CD14-positive monocyte (primary cell): ENCODE measurements around the gene NRXN3. TPM values are rescaled to one million over a fixed set of nuclear protein-coding genes. Genes with fewer than 3 reads are reported as not detected.

Source experiments
- DNase-seq, 3 donors: peaks; one replicate each; pipeline ENCODE4 v3.0.0-alpha.2; 2011 to 2022
- H2AFZ ChIP-seq: 2 replicates; pipeline ENCODE4 v1.6.0; 2012; ENCODE audit warnings: mild to moderate bottlenecking, low read depth, low read length, inconsistent platforms; ENCODE audit not compliant: insufficient read depth, poor library complexity, severe bottlenecking
- H3K27ac ChIP-seq, 2 donors: 1 replicate in 1 of 2; 2 replicates in 1 of 2; pipeline ENCODE4 v1.5.1; 2012 to 2013; ENCODE audit warnings: low read length in 2 of 2, control low read depth in 1 of 2, inconsistent platforms in 1 of 2, low read depth in 1 of 2, mild to moderate bottlenecking in 1 of 2
- H3K27me3 ChIP-seq, 2 donors: one replicate each; pipeline versions ENCODE4 v1.6.0 to v1.6.1; 2011 to 2013; ENCODE audit warnings: low read length in 2 of 2; ENCODE audit not compliant: control insufficient read depth in 2 of 2, insufficient read depth in 2 of 2
- H3K36me3 ChIP-seq, 2 donors: replicated peaks in 1 of 2; 1 replicate in 1 of 2; 2 replicates in 1 of 2; pipeline versions ENCODE4 v1.5.1 to v1.6.1; 2012 to 2013; ENCODE audit warnings: low read length in 2 of 2, control low read depth in 1 of 2, inconsistent platforms in 1 of 2, mild to moderate bottlenecking in 1 of 2; ENCODE audit not compliant: insufficient read depth in 2 of 2, control insufficient read depth in 1 of 2
- H3K4me1 ChIP-seq, 2 donors: 1 replicate in 1 of 2; 2 replicates in 1 of 2; pipeline versions ENCODE4 v1.5.1 to v1.6.1; 2012 to 2013; ENCODE audit warnings: low read length in 2 of 2, control low read depth in 1 of 2, inconsistent platforms in 1 of 2, mild to moderate bottlenecking in 1 of 2, moderate library complexity in 1 of 2; ENCODE audit not compliant: insufficient read depth in 2 of 2, control insufficient read depth in 1 of 2
- H3K4me2 ChIP-seq: replicated peaks from 2 replicates; pipeline ENCODE3; 2012; ENCODE audit warnings: low read length, moderate library complexity, mild to moderate bottlenecking; ENCODE audit not compliant: poor library complexity, severe bottlenecking; ENCODE audit errors: extremely low read depth
- H3K4me3 ChIP-seq, 3 experiments: fragments of 200-600 bp in 1 of 3; sonication (generic) in 1 of 3; replicated peaks in 1 of 3; 1 replicate in 2 of 3; 2 replicates in 1 of 3; pipeline ENCODE4 v1.5.1; 2011 to 2013; ENCODE audit warnings: low read length in 3 of 3, mild to moderate bottlenecking in 3 of 3, control low read depth in 2 of 3, low read depth in 2 of 3, inconsistent platforms in 1 of 3, moderate library complexity in 1 of 3
- H3K79me2 ChIP-seq: 2 replicates; pipeline ENCODE4 v1.6.0; 2012; ENCODE audit warnings: mild to moderate bottlenecking, control low read depth, inconsistent platforms, low read length, moderate library complexity; ENCODE audit not compliant: insufficient read depth
- H3K9ac ChIP-seq: 2 replicates; pipeline ENCODE4 v1.6.0; 2017; ENCODE audit warnings: low read length, mild to moderate bottlenecking; ENCODE audit not compliant: insufficient read depth, poor library complexity, severe bottlenecking
- H3K9me3 ChIP-seq, 2 donors: replicated peaks in 1 of 2; 1 replicate in 1 of 2; 2 replicates in 1 of 2; pipeline versions ENCODE4 v1.5.1 to v1.6.1; 2012 to 2013; ENCODE audit warnings: low read length in 2 of 2, control low read depth in 1 of 2; ENCODE audit not compliant: control insufficient read depth in 1 of 2, insufficient read depth in 1 of 2
- H4K20me1 ChIP-seq: 2 replicates; pipeline ENCODE4 v1.6.0; 2012; ENCODE audit warnings: mild to moderate bottlenecking, low read length, control low read depth, moderate library complexity; ENCODE audit not compliant: insufficient read depth
- H3K27ac Mint-ChIP-seq, 7 donors: one replicate each; pipeline ENCODE4 v1.8.0; 2020; ENCODE audit warnings: mild to moderate bottlenecking in 7 of 7, mixed read lengths in 7 of 7, moderate library complexity in 6 of 7, inconsistent platforms in 2 of 7
- H3K27me3 Mint-ChIP-seq, 3 donors: one replicate each; pipeline ENCODE4 v1.8.0; 2021 to 2022; ENCODE audit warnings: low read depth in 3 of 3, mild to moderate bottlenecking in 3 of 3, mixed read lengths in 3 of 3, moderate library complexity in 3 of 3, inconsistent platforms in 1 of 3
- H3K36me3 Mint-ChIP-seq, 2 donors: one replicate each; pipeline ENCODE4 v1.8.0; 2020; ENCODE audit warnings: mixed read lengths in 2 of 2, inconsistent platforms in 1 of 2, mild to moderate bottlenecking in 1 of 2
- H3K4me1 Mint-ChIP-seq: one replicate; pipeline ENCODE4 v1.8.0; 2020; ENCODE audit warnings: mild to moderate bottlenecking, mixed read lengths
- H3K4me3 Mint-ChIP-seq, 2 donors: one replicate each; pipeline ENCODE4 v1.8.0; 2020; ENCODE audit warnings: mild to moderate bottlenecking in 2 of 2, mixed read lengths in 2 of 2, moderate library complexity in 1 of 2
- H3K9me3 Mint-ChIP-seq, 7 donors: one replicate each; pipeline ENCODE4 v1.8.0; 2020 to 2022; ENCODE audit warnings: mixed read lengths in 7 of 7, mild to moderate bottlenecking in 6 of 7, moderate library complexity in 6 of 7, inconsistent platforms in 2 of 7
- CTCF ChIP-seq: fragments of 200-600 bp; IDR thresholded peaks from one replicate; pipeline ENCODE4 v1.8.0; 2022; ENCODE audit warnings: antibody characterized with exemption, mild to moderate bottlenecking
- WGBS: methylation state at CpG from one replicate; pipeline ENCODE4 v1.1.5; 2013; ENCODE audit warnings: missing lambda C conversion rate; ENCODE audit not compliant: insufficient coverage; 5-methylcytosine and 5-hydroxymethylcytosine counted together
- intact Hi-C, 2 donors: fragments of 100-400 bp; cut with micrococcal nuclease; formaldehyde crosslinking; loops; one replicate each; pipeline versions ENCODE4 v1.15.0 to v1.15.1; 2023
- polyA plus RNA-seq, 3 donors: library from polyadenylated mRNA; depleted of rRNA in 1 of 3; unstranded in 2 of 3; stranded (reverse) in 1 of 3; fragments of 300-500 nt in 2 of 3; fragments of >200 nt in 1 of 3; fragmentation: Illumina TruSeq in 2 of 3; gene quantifications; 1 replicate in 2 of 3; 2 replicates in 1 of 3; pipeline ENCODE4 v1.2.3, GENCODE V29; 2012 to 2021

NRXN3 gene
- polyA plus RNA-seq, 3 donors = not detected

- H3K27ac Mint-ChIP-seq = no peak overlapping the region
- no peak for TF ChIP-seq CTCF
- intact Hi-C loops = no loop called here
- Histone ChIP-seq H3K27me3 (no peaks in the 10 kb centered on the region), H3K4me2 (no peak overlapping the region), H3K4me3 (no peak overlapping the region), H3K9ac (no peak overlapping the region), H3K79me2 (no peaks in the 10 kb centered on the region), H3K36me3 (no peaks in the 10 kb centered on the region), H3K9me3 (no peaks in the 10 kb centered on the region), H4K20me1 (no peaks in the 10 kb centered on the region), H3K4me1 (no peaks in the 10 kb centered on the region), H2AFZ (no peak overlapping the region), H3K27ac (no peak overlapping the region)
- no peaks in the 10 kb centered on the region for H3K36me3 Mint-ChIP-seq
- H3K4me3 Mint-ChIP-seq = no peak overlapping the region
- WGBS = 80% methylated on average over 1 of the region's 3 CpGs
- peaks cover 0 to 4% (median 2%) of the 10 kb centered on the region in 3 donors for H3K27me3 Mint-ChIP-seq
- H3K9me3 Mint-ChIP-seq = peaks cover 0 to 7% (median 2%) of the 10 kb centered on the region in 7 donors
- no peak for DNase-seq
- no peaks in the 10 kb centered on the region for H3K4me1 Mint-ChIP-seq
These were observed 1438.3 kb downstream of the NRXN3 start for GRCh38 chr14:79608446-79608845.

- Histone ChIP-seq H4K20me1 (no peaks in the 10 kb centered on the region), H3K4me1 (no peaks in the 10 kb centered on the region), H3K4me2 (no peak overlapping the region), H3K4me3 (no peak overlapping the region), H3K27me3 (no peaks in the 10 kb centered on the region), H3K27ac (no peak overlapping the region), H3K9ac (no peak overlapping the region), H3K9me3 (no peaks in the 10 kb centered on the region), H3K36me3 (no peaks in the 10 kb centered on the region), H3K79me2 (no peaks in the 10 kb centered on the region), H2AFZ (no peak overlapping the region)
- Mint-ChIP-seq H3K4me3 (no peak overlapping the region), H3K36me3 (no peaks in the 10 kb centered on the region), H3K9me3 (peaks cover 0 to 8% (median 2%) of the 10 kb centered on the region in 7 donors), H3K27ac (no peak overlapping the region), H3K27me3 (peaks cover 0 to 6% (median 4%) of the 10 kb centered on the region in 3 donors), H3K4me1 (no peaks in the 10 kb centered on the region)
- no CpG with 5 or more reads among the region's 5 CpGs for WGBS
- DNase-seq = no peak
- intact Hi-C loops = no loop called here
- no peak for TF ChIP-seq CTCF
These were observed 1443.5 kb downstream of the NRXN3 start for GRCh38 chr14:79613625-79614024.
